Measurements from ENCODE around the gene NUAK2. TPM values are rescaled to one million over a fixed set of nuclear protein-coding genes. Genes with fewer than 3 reads are reported as not detected.

Gene NUAK2
- total RNA-seq, 4 donors from 2014 or later, result 0.42 to 0.86 (median 0.74) TPM

GRCh38 chr1:205337481-205337880, 15.9 kb upstream of the NUAK2 start:
- no peak for DNase-seq (ENCODE audit: extremely low spot score)
- TF ChIP-seq POLR2AphosphoS5 (IDR thresholded peaks at IDR 0.05), result no peak
- TF ChIP-seq POLR2A (IDR thresholded peaks at IDR 0.05; ENCODE audit: low read depth), result no peak
- TF ChIP-seq EP300 (IDR thresholded peaks at IDR 0.05), result no peak
- TF ChIP-seq, protein P1, sequence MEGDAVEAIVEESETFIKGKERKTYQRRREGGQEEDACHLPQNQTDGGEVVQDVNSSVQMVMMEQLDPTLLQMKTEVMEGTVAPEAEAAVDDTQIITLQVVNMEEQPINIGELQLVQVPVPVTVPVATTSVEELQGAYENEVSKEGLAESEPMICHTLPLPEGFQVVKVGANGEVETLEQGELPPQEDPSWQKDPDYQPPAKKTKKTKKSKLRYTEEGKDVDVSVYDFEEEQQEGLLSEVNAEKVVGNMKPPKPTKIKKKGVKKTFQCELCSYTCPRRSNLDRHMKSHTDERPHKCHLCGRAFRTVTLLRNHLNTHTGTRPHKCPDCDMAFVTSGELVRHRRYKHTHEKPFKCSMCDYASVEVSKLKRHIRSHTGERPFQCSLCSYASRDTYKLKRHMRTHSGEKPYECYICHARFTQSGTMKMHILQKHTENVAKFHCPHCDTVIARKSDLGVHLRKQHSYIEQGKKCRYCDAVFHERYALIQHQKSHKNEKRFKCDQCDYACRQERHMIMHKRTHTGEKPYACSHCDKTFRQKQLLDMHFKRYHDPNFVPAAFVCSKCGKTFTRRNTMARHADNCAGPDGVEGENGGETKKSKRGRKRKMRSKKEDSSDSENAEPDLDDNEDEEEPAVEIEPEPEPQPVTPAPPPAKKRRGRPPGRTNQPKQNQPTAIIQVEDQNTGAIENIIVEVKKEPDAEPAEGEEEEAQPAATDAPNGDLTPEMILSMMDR (IDR thresholded peaks at IDR 0.05), result no peak
- no peak overlapping the region for H3K27ac ChIP-seq (replicated peaks in 1 of 4)
- H3K27me3 ChIP-seq, result peaks cover 0 to 19% (median 0%) of the 10 kb centered on the region in 4 donors
- no peaks in the 10 kb centered on the region for H3K9me3 ChIP-seq
- intact Hi-C loops (cut with DNase I), result loop anchor here (5.0 kb wide), 1 partner anchor 50 kb away; no protein-coding TSS in a partner anchor
- no peaks in the 10 kb centered on the region for H3K36me3 ChIP-seq
- WGBS, result 82% methylated on average over 7 of the region's 7 CpGs
- H3K4me1 ChIP-seq, result no peaks in the 10 kb centered on the region
- no peak overlapping the region for H3K4me3 ChIP-seq

DNA sequence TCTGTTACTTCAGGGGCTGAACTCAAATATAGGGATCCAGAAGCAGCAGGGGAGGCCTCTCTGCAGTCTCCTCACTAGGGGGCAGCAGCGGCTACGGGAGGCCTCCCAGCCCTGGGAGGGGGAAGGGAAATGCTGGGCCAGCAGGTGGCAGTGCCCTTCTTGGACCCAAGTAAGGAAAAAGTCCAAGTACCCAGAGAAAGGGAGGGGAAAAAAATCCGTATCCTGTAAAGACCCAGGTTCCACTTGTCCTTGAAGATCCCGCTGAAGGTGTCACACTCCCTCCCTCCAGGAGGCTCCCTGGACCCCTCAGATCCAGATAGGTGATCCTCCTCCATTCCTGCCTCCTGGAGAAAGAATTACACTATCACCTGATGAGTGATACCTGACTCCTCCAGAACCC, 14.1 kb upstream of the NUAK2 start:
- Histone ChIP-seq H3K9me3 (no peaks in the 10 kb centered on the region), H3K4me3 (no peak overlapping the region), H3K27ac (replicated peaks in 1 of 4) (no peak overlapping the region), H3K27me3 (peaks cover 0 to 16% (median 0%) of the 10 kb centered on the region in 4 donors), H3K36me3 (no peaks in the 10 kb centered on the region), H3K4me1 (no peaks in the 10 kb centered on the region)
- WGBS, result 11% methylated on average over 4 of the region's 4 CpGs
- TF ChIP-seq, protein P1 (IDR thresholded peaks at IDR 0.05), result peak; percentile 80 to 88 (median 83)
- TF ChIP-seq EP300 (IDR thresholded peaks at IDR 0.05) (no peak), POLR2AphosphoS5 (IDR thresholded peaks at IDR 0.05) (peak in 1 of 2 donors; percentile 17), POLR2A (IDR thresholded peaks at IDR 0.05; ENCODE audit: low read depth) (no peak)
- no peak for DNase-seq (ENCODE audit: extremely low spot score)
- intact Hi-C loops (cut with DNase I), result loop anchor here (5.0 kb wide), 1 partner anchor 52 kb away; no protein-coding TSS in a partner anchor

DNA sequence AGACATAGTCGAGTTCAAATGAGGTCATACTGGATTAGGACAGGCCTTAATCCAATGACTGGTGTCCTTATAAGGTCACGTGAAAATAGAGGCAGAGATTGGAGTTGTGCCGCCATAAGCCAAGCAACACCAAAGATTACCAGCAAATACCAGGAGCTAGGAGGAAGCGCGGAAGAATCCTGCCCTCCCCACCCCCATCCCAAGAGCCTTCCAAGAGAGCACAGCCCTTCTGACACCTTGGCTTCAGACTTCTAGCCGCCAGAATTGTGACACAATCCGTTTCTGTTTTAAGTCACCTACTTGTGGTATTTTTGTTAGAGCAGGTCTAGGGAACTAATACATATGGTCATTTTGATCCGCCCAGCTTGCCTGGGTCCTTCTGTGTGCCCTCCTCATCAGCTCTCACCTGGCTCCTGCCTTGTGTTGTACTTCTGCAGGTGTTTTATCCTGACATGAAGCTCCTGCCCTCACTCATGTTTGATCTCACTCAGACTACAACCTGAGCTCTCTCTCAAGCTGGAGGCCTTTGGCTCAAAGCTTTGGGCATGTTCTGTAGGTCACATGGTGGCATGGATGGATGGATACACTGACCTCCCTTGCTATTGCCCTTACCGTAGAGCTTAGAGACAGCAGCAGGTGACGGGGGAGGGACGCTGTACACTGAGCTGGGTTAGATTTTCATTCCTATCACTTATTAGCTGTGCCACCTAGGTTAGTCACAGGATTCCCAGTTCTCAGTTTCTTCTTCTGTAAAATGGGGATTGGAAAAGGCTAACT, 10.7 kb upstream of the NUAK2 start:
- intact Hi-C loops (cut with DNase I), result no loop called here

GRCh38 chr1:205330150-205330549, 8.6 kb upstream of the NUAK2 start:
- no peaks in the 10 kb centered on the region for H3K9me3 ChIP-seq
- no peak overlapping the region for H3K27ac ChIP-seq (replicated peaks in 1 of 4)
- no peak for DNase-seq (ENCODE audit: extremely low spot score)
- peaks cover 0 to 27% (median 0%) of the 10 kb centered on the region in 4 donors for H3K27me3 ChIP-seq
- TF ChIP-seq POLR2AphosphoS5 (IDR thresholded peaks at IDR 0.05) (no peak), EP300 (IDR thresholded peaks at IDR 0.05) (no peak), POLR2A (IDR thresholded peaks at IDR 0.05; ENCODE audit: low read depth) (no peak)
- TF ChIP-seq, protein P1 (IDR thresholded peaks at IDR 0.05), result no peak
- no peak overlapping the region for H3K4me3 ChIP-seq
- no peaks in the 10 kb centered on the region for H3K4me1 ChIP-seq
- 54% methylated on average over 2 of the region's 2 CpGs for WGBS
- intact Hi-C loops (cut with DNase I), result no loop called here
- H3K36me3 ChIP-seq, result no peaks in the 10 kb centered on the region

More for the DNA sequence above, 10.7 kb upstream of the NUAK2 start:
- no peaks in the 10 kb centered on the region for H3K4me1 ChIP-seq
- no peak overlapping the region for H3K27ac ChIP-seq (replicated peaks in 1 of 4)
- no peak for DNase-seq (ENCODE audit: extremely low spot score)
- peaks cover 0 to 14% (median 0%) of the 10 kb centered on the region in 4 donors for H3K27me3 ChIP-seq
- WGBS, result 90% methylated on average over 11 of the region's 11 CpGs
- no peaks in the 10 kb centered on the region for H3K36me3 ChIP-seq
- TF ChIP-seq POLR2A (IDR thresholded peaks at IDR 0.05; ENCODE audit: low read depth) (no peak), EP300 (IDR thresholded peaks at IDR 0.05) (no peak), POLR2AphosphoS5 (IDR thresholded peaks at IDR 0.05) (no peak)
- TF ChIP-seq, protein P1 (IDR thresholded peaks at IDR 0.05), result no peak
- H3K4me3 ChIP-seq, result no peak overlapping the region
- H3K9me3 ChIP-seq, result no peaks in the 10 kb centered on the region

Measured in esophagus muscularis mucosa (tissue), 4 donors.